Head of caudate nucleus (tissue), 42 donors: ENCODE measurements around the gene CNPY3.
"Not testable (repeated sequence)": the region's sequence is repeated elsewhere in the genome, so short reads cannot be mapped to it uniquely, and the experiment has no call there.

Experiments used
- DNase-seq, 42 donors: peaks; one replicate each; pipeline versions ENCODE4 v3.0.0 to v3.0.0-alpha.2; 2020 to 2021; ENCODE audit warnings: mixed read lengths in 7 of 42
- intact Hi-C: fragments of 100-400 bp; cut with DNase I; formaldehyde crosslinking; loops from one replicate; pipeline ENCODE4 v1.15.0; 2022

The CNPY3 gene

GRCh38 chr6:42942444-42942843 is 13.2 kb downstream of the CNPY3 start:
- no peak for DNase-seq

GRCh38 chr6:42947950-42948349 is 18.7 kb downstream of the CNPY3 start:
- DNase-seq = no peak
- intact Hi-C loops = no loop called here

More at GRCh38 chr6:42942444-42942843, 13.2 kb downstream of the CNPY3 start:
- intact Hi-C loops = no loop called here

GRCh38 chr6:42952389-42952788 is 23.1 kb downstream of the CNPY3 start:
- DNase-seq = no peak
- intact Hi-C loops = no loop called here

- DNase-seq, intact Hi-C loops: not testable (repeated sequence)
Observed at GRCh38 chr6:42954405-42954804, 25.1 kb downstream of the CNPY3 start.

- DNase-seq = no peak
- intact Hi-C loops = no loop called here
Observed at GRCh38 chr6:42958125-42958524, 28.8 kb downstream of the CNPY3 start.

GRCh38 chr6:42959917-42960242 is 30.6 kb downstream of the CNPY3 start:
- intact Hi-C loops = no loop called here
- DNase-seq = no peak

- peak in 8 of 42 donors; percentile 11 to 39 (median 19) for DNase-seq
- intact Hi-C loops = no loop called here
Observed at GRCh38 chr6:42960243-42961019, 31.2 kb downstream of the CNPY3 start, which contains the start of gene GNMT. TSS of gene GNMT (plus strand) at chr6:42960754. CDS start at chr6:42960768, 14 bp downstream.

- DNase-seq = no peak
- intact Hi-C loops = no loop called here
Observed at GRCh38 chr6:42961020-42961470, 31.8 kb downstream of the CNPY3 start.

GRCh38 chr6:42962096-42962495 is 32.8 kb downstream of the CNPY3 start:
- intact Hi-C loops = no loop called here
- DNase-seq = peak in 2 of 42 donors; percentile 13 to 24

- DNase-seq = no peak
- intact Hi-C loops = no loop called here
Observed at GRCh38 chr6:42962502-42963178, 33.4 kb downstream of the CNPY3 start.

- DNase-seq = no peak
- intact Hi-C loops = no loop called here
Observed at GRCh38 chr6:42963179-42963854, 34.0 kb downstream of the CNPY3 start.

GRCh38 chr6:42963855-42964605 is 34.8 kb downstream of the CNPY3 start:
- intact Hi-C loops = no loop called here
- DNase-seq = peak in 10 of 42 donors; percentile 14 to 57 (median 41)

- no peak for DNase-seq
- intact Hi-C loops = no loop called here
Observed at GRCh38 chr6:42966571-42966970, 37.3 kb downstream of the CNPY3 start.

GRCh38 chr6:42967228-42967627 is 37.9 kb downstream of the CNPY3 start:
- no peak for DNase-seq
- intact Hi-C loops = no loop called here

GRCh38 chr6:42968126-42968701 is 38.9 kb downstream of the CNPY3 start:
- no peak for DNase-seq
- intact Hi-C loops = no loop called here

GRCh38 chr6:42968783-42969182 is 39.5 kb downstream of the CNPY3 start:
- DNase-seq = no peak

GRCh38 chr6:42969431-42969830 is 40.2 kb downstream of the CNPY3 start:
- intact Hi-C loops = no loop called here
- DNase-seq = no peak

More at GRCh38 chr6:42968783-42969182, 39.5 kb downstream of the CNPY3 start:
- intact Hi-C loops = no loop called here

- intact Hi-C loops = no loop called here
- peak in 16 of 42 donors; percentile 25 to 66 (median 48) for DNase-seq
Observed at GRCh38 chr6:42969934-42970333, 40.7 kb downstream of the CNPY3 start.
